Measurements from ENCODE around the gene ATOSA.

ATOSA gene, protein sequence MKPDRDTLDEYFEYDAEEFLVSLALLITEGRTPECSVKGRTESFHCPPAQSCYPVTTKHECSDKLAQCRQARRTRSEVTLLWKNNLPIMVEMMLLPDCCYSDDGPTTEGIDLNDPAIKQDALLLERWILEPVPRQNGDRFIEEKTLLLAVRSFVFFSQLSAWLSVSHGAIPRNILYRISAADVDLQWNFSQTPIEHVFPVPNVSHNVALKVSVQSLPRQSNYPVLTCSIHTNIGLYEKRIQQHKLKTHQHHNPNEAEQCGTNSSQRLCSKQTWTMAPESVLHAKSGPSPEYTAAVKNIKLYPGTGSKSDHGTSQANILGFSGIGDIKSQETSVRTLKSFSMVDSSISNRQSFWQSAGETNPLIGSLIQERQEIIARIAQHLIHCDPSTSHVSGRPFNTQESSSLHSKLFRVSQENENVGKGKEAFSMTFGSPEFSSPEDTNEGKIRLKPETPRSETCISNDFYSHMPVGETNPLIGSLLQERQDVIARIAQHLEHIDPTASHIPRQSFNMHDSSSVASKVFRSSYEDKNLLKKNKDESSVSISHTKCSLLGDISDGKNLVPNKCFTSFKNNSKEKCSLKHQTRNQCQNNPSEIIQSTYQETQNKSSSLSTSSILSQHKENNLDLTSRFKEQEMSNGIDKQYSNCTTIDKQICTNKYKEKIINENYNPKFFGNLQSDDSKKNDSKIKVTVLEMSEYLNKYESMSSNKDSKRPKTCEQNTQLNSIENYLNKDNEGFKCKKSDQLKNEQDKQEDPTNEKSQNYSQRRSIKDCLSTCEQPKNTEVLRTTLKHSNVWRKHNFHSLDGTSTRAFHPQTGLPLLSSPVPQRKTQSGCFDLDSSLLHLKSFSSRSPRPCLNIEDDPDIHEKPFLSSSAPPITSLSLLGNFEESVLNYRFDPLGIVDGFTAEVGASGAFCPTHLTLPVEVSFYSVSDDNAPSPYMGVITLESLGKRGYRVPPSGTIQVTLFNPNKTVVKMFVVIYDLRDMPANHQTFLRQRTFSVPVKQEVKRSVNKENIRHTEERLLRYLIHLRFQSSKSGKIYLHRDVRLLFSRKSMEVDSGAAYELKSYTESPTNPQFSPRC

GRCh38 chr15:52679232-52680040 lies at the start of gene ATOSA:
Gene ATOSA (minus strand): TSS chr15:52679388. CDS start chr15:52678021, 1,367 bp downstream.
- peak within 1 kb of the TSS; percentile 84 for H3K4me3 ChIP-seq (ENCODE audit: low read depth, low read length)

DNA sequence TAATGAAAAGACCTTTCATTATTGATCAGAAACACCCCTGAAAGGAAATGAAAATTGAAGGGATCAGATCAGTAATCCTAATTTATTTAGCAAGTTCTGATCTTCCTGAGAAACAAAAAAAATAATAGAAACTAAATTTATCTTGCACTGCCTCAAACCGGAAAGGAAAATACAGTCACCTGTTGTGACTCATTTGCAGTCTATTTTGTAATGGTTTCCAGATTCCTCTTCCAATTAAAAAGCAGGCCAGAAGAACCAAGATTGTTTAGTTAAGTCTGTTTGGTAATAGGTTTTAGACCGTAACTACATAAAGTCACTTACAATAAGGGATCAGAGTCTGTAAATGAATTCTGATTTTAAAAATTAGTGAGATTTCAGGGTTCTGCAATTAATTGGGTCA lies 49.7 kb upstream of the ATOSA start:
- no peak overlapping the region for H3K4me3 ChIP-seq (ENCODE audit: low read depth, low read length)

DNA sequence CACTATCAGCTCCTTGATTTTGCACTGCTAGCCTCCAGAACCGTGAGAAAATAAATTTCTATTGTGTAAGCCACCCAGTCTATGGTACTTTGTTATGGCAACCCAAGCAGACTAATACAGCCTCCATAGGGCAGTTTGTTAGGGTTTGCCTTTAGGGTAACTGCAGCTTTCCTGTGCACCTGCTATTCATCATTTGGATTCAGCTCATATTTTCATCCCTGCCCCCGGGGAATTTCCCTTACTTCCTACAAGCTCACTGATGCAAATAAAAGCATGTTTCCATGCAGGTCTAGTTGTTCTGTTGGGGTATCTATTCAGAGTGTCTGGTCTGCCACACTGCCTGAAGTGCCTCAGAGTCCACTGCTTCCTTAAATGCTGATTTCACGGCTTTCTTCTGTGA lies 48.6 kb upstream of the ATOSA start:
- no peak overlapping the region for H3K4me3 ChIP-seq (ENCODE audit: low read depth, low read length)

- no peak overlapping the region for H3K4me3 ChIP-seq (ENCODE audit: low read depth, low read length)
Measured at GRCh38 chr15:52726195-52726594, 47.0 kb upstream of the ATOSA start.

DNA sequence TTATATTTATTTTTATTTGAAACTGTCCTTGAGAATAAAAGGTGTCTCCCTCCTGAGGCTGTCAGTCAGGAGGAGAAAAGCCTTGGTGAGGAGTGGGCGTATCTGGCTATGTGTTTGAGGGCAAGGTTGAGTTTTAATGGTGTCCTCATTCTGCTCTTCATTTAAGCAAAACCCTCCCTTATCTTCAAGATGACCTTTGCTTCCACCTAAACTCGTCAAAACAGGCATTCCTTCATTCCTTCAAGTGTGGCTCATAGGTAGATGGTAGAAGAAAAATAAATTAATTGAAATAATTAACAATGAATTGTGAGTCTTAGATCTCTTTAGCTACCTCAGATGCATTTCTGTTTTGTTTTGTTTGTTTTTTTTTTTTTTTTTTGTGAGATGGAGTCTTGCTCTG lies 39.4 kb upstream of the ATOSA start:
- no peak overlapping the region for H3K4me3 ChIP-seq (ENCODE audit: low read depth, low read length)

DNA sequence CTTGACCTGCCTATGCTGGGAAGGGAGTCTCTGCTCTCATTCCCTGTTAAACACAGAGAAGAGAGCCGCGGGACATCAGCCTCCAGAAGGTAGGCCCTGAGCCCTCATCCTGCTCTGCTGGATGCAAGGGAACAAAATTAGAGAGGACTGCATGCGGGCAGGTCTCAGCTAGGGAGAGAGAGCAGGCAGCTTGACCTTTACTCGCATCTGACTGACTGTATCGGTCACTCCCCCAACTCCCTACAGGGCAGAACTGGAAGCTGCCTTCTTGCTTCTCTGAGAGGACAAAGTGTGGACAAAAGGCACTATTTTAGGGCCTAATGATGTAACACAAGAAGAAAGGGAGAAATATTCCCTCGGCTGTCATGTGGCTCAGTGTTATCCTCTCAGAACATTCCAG lies 38.7 kb upstream of the ATOSA start:
- H3K4me3 ChIP-seq (ENCODE audit: low read depth, low read length): no peak overlapping the region

- H3K4me3 ChIP-seq (ENCODE audit: low read depth, low read length): no peak overlapping the region
Measured at GRCh38 chr15:52717481-52717880, 38.3 kb upstream of the ATOSA start.

- no peak overlapping the region for H3K4me3 ChIP-seq (ENCODE audit: low read depth, low read length)
Measured at GRCh38 chr15:52716536-52716935, 37.3 kb upstream of the ATOSA start.

DNA sequence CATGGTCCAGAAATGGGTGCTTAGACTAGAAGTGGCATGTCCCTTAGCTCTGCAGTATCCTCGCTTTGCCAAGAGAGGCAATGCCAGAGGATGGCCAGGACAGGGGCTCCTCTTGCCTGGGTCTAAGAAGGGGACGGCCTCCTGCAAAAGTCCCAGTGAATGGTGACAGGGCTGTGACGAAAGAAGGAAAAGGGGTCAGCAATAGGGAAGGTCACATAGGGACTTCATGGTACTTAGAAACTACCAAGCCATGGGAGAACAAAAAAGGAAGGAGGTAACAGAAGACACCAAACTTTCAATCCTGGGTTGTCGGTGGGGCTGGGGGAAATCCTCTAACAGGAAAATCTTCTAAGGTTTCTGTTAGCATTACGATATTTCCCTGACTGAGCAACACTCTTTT lies 36.2 kb upstream of the ATOSA start:
- no peak overlapping the region for H3K4me3 ChIP-seq (ENCODE audit: low read depth, low read length)

- no peak overlapping the region for H3K4me3 ChIP-seq (ENCODE audit: low read depth, low read length)
Measured at GRCh38 chr15:52714968-52715367, 35.8 kb upstream of the ATOSA start.

GRCh38 chr15:52710708-52711389 lies 31.7 kb upstream of the ATOSA start:
- H3K4me3 ChIP-seq (ENCODE audit: low read depth, low read length): no peak overlapping the region

- no peak overlapping the region for H3K4me3 ChIP-seq (ENCODE audit: low read depth, low read length)
Measured at GRCh38 chr15:52710050-52710707, 31.0 kb upstream of the ATOSA start.

GRCh38 chr15:52709187-52709981 lies 30.2 kb upstream of the ATOSA start:
- peak overlapping the region; percentile 2 for H3K4me3 ChIP-seq (ENCODE audit: low read depth, low read length)

GRCh38 chr15:52706091-52706490 lies 26.9 kb upstream of the ATOSA start:
- no peak overlapping the region for H3K4me3 ChIP-seq (ENCODE audit: low read depth, low read length)

DNA sequence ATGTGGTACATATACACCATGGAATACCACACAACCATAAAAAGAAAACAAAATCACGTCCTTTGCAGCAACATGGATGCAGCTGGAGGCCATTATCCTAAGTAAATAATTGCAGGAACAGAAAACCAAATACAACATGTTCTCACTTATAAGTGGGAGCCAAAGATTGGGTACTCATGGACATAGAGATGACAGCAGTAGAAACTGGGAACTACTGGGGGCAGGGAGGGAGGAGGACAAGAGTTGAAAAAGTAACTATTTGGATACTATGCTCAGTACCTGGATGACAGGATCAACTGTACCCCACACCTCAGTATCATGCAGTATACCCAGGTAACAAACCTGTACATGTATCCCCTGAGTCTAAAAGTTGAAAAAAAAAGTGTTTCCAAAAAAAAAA lies 23.2 kb upstream of the ATOSA start:
- H3K4me3 ChIP-seq (ENCODE audit: low read depth, low read length): no peak overlapping the region

DNA sequence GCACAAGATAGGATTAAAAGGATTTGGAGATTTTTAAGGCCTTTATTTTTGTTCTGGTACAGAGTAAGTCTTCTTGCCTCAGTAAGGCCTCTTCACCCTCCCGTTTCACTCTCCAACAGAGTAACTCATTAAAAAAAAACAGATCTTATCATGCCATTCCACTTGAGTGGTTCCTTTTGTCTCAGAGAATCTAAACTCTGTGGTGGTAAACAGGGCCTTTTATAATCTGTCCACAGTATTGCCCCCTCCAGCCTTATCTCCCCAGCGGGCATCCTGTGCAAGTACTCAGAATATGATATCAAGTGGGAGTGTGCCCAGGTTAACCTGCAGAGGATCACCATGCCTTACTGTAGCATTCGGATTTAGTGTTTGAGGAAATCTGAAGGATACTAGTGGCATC lies 20.3 kb upstream of the ATOSA start:
- H3K4me3 ChIP-seq (ENCODE audit: low read depth, low read length): no peak overlapping the region

DNA sequence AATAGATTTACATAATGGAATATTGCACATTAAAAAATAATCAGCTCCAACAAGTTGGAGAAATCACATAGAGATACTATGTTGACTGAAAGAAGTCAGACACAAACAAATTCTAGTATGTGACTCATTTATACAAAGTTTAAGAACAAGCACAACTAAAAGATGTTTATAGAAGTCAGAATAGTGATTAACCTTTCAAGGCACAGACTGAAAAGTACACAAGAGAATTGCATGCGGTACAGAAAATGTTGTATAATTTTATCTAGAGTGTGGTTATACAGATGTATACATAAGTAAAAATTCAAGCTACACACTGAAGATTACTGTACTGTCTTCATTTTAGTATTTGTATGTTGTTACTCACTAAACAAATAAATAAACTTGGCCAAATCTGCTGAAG lies 19.3 kb upstream of the ATOSA start:
- no peak overlapping the region for H3K4me3 ChIP-seq (ENCODE audit: low read depth, low read length)

DNA sequence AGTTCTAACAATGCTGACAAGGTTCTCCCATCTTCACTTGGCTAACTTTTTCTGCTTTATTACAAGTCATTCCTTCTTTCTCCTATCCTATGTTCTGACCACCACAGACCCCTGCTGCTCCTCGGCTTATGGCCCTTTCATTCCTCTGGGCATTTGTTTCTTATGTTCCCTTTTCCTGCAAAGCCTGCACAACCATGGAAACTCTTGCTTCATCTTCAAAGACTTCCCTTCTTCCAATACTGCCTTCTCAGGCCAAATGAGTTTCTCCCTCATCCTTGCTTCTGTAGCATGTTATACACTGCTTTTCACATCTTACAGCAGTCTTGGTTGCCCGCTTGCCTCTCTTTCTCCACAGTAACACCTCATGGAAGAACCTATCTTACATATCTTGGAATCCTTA lies 17.9 kb upstream of the ATOSA start:
- H3K4me3 ChIP-seq (ENCODE audit: low read depth, low read length): no peak overlapping the region

GRCh38 chr15:52695154-52695553 lies 16.0 kb upstream of the ATOSA start:
- H3K4me3 ChIP-seq (ENCODE audit: low read depth, low read length): no peak overlapping the region
